HEK293T (cell line): Measurements from ENCODE around the gene CBX3.
A peak's percentile ranks its signal among the peaks of the same experiment; 100 is the strongest.

ENCODE experiments used
- CTCF ChIA-PET: fragments of 350-600 bp; formaldehyde crosslinking; extraction: SDS; loops from one replicate; lab custom pipeline; 2021; ENCODE audit warnings: antibody characterized with exemption, inconsistent platforms; lab: Yijun Ruan, JAX
- POLR2A ChIA-PET: fragments of 350-600 bp; formaldehyde crosslinking; extraction: SDS; loops from one replicate; lab custom pipeline; 2020; ENCODE audit warnings: antibody characterized with exemption, inconsistent platforms; lab: Yijun Ruan, JAX
- DNase-seq: peaks from one replicate; pipeline ENCODE4 v3.0.0; 2012; ENCODE audit warnings: mixed read lengths; ENCODE audit errors: extremely low spot score
- ARNT ChIP-seq: fragments of 450-650 bp; IDR thresholded peaks from 2 replicates; pipeline ENCODE4 v1.6.1; 2017; ENCODE audit warnings: mild to moderate bottlenecking
- BHLHE40 ChIP-seq: fragments of 450-650 bp; IDR thresholded peaks from 2 replicates; pipeline ENCODE4 v1.6.1; 2016; ENCODE audit warnings: mild to moderate bottlenecking, moderate library complexity, borderline replicate concordance
- CTBP1 ChIP-seq: fragments of 450-650 bp; IDR thresholded peaks from 2 replicates; pipeline ENCODE4 v1.6.1; 2016; ENCODE audit warnings: borderline replicate concordance
- ELF4 ChIP-seq: fragments of 450-650 bp; IDR thresholded peaks from 2 replicates; pipeline ENCODE4 v1.6.1; 2017; ENCODE audit warnings: antibody characterized with exemption
- FOXA1 ChIP-seq: fragments of 450-650 bp; IDR thresholded peaks from 2 replicates; pipeline ENCODE4 v1.6.1; 2016; ENCODE audit warnings: mild to moderate bottlenecking
- FOXK2 ChIP-seq: fragments of 450-650 bp; IDR thresholded peaks from 2 replicates; pipeline ENCODE4 v1.6.1; 2016; ENCODE audit warnings: mild to moderate bottlenecking
- FOXM1 ChIP-seq: fragments of 450-650 bp; IDR thresholded peaks from 2 replicates; pipeline ENCODE4 v1.6.1; 2017; ENCODE audit warnings: mild to moderate bottlenecking, borderline replicate concordance
- HDGF ChIP-seq: fragments of 450-650 bp; IDR thresholded peaks from 2 replicates; pipeline ENCODE4 v1.6.1; 2017; ENCODE audit warnings: antibody characterized with exemption, borderline replicate concordance
- L3MBTL2 ChIP-seq: fragments of 450-650 bp; conservative IDR thresholded peaks from 2 replicates; pipeline ENCODE4 v1.6.1; 2016; ENCODE audit warnings: mild to moderate bottlenecking
- LEF1 ChIP-seq: fragments of 450-650 bp; IDR thresholded peaks from 2 replicates; pipeline ENCODE4 v1.6.1; 2017; ENCODE audit warnings: mild to moderate bottlenecking, borderline replicate concordance
- NFRKB ChIP-seq: fragments of 450-650 bp; IDR thresholded peaks from 2 replicates; pipeline ENCODE4 v1.6.1; 2016; ENCODE audit warnings: mild to moderate bottlenecking, moderate library complexity
- PKNOX1 ChIP-seq: fragments of 450-650 bp; IDR thresholded peaks from 2 replicates; pipeline ENCODE4 v1.6.1; 2016
- SP1 ChIP-seq: fragments of 450-650 bp; IDR thresholded peaks from 2 replicates; pipeline ENCODE4 v1.6.1; 2017
- SUZ12 ChIP-seq: fragments of 450-650 bp; IDR thresholded peaks from 2 replicates; pipeline ENCODE4 v1.6.1; 2016; ENCODE audit warnings: mild to moderate bottlenecking
- TARDBP ChIP-seq: fragments of 450-650 bp; IDR thresholded peaks from 2 replicates; pipeline ENCODE4 v1.6.1; 2016
- ZNF384 ChIP-seq: fragments of 450-650 bp; IDR thresholded peaks from 2 replicates; pipeline ENCODE4 v1.6.1; 2016

Gene CBX3

GRCh38 chr7:26179422-26179821 is 22.1 kb upstream of the CBX3 start:
- ChIA-PET CTCF (interaction anchor here (0.6 kb wide), 1 partner anchor 286 kb away, joined by 3 read pairs; no protein-coding TSS in a partner anchor), POLR2A (interaction anchor here (1.5 kb wide), 1 partner anchor 28 kb away, joined by 4 read pairs; the partner anchor contains the start of gene NFE2L3)
- no peak for TF ChIP-seq L3MBTL2
- TF ChIP-seq SUZ12 = no peak
- TF ChIP-seq BHLHE40 = no peak
- TF ChIP-seq PKNOX1 = no peak
- TF ChIP-seq SP1 = no peak
- no peak for TF ChIP-seq NFRKB
- TF ChIP-seq ZNF384 = no peak
- no peak for TF ChIP-seq ELF4
- no peak for TF ChIP-seq HDGF
- no peak for TF ChIP-seq FOXM1
- no peak for TF ChIP-seq CTBP1
- TF ChIP-seq FOXK2 = no peak
- TF ChIP-seq TARDBP = no peak
- DNase-seq = no peak

- DNase-seq = no peak
- TF ChIP-seq HDGF (no peak), BHLHE40 (no peak), PKNOX1 (no peak), L3MBTL2 (no peak), ELF4 (no peak), SUZ12 (no peak)
- ChIA-PET CTCF (interaction anchor here (0.6 to 0.7 kb wide), 2 partner anchors 105 to 111 kb away, joined by 3 to 7 read pairs; no protein-coding TSS in a partner anchor), POLR2A (interaction anchor here (0.9 to 1.5 kb wide), 2 partner anchors 22 to 28 kb away, joined by 3 to 4 read pairs; partner anchors contain the start of gene NFE2L3)
These were observed 21.6 kb upstream of the CBX3 start for GRCh38 chr7:26179826-26180497.

- TF ChIP-seq CTBP1 = no peak
- TF ChIP-seq ZNF384 = 0 out of 2 replicates have a peak, but pooled peaks have one; percentile 17
- no peak for TF ChIP-seq FOXM1
- TF ChIP-seq FOXA1 = no peak
- no peak for DNase-seq
- CTCF ChIA-PET = interaction anchor here (0.7 kb wide), 1 partner anchor 111 kb away, joined by 7 read pairs; no protein-coding TSS in a partner anchor
- POLR2A ChIA-PET = interaction anchor here (0.9 to 1.9 kb wide), 2 partner anchors 23 to 29 kb away, joined by 3 to 9 read pairs; partner anchors contain the start of gene NFE2L3
These were observed 20.8 kb upstream of the CBX3 start for GRCh38 chr7:26180792-26181198.

DNA sequence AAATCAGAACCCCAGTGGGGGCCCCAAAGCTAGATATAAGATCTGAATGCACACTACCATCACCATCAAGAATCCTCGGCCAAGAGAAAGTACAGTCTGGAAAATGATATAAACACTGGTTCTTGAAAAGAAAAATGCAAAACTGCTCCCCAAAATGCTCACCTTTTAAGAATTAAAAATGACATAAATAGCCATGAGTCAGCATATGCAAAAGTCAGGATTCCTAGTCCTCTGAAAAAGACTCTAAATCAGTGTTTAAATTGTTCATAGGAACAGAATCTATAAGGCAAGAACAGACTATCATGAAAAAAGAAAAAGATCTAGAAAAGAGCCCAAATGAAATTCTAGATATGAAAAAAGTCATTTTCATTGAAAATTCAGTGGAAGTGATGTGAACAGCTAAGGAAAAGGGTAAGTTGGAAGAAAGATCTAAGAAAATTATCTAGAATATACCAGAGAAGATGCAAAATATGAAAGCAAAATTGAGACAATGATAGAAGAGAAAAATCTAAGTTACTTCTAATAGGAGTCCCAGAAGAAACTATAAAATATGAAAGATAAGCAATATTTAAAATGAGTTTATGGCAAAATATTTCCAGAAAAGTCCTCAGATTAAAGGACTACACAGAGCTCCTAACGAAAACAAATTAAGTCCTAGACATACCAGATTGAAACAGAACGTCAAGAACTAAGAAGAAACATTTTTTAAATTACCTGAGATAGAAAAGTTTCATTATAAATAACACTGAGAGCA is 19.9 kb upstream of the CBX3 start:
- no peak for TF ChIP-seq LEF1
- no peak for TF ChIP-seq BHLHE40
- no peak for TF ChIP-seq NFRKB
- TF ChIP-seq TARDBP = no peak
- TF ChIP-seq FOXM1 = no peak
- no peak for TF ChIP-seq FOXA1
- no peak for TF ChIP-seq FOXK2
- no peak for TF ChIP-seq SP1
- no peak for TF ChIP-seq ARNT
- TF ChIP-seq L3MBTL2 = no peak
- TF ChIP-seq ZNF384 = no peak
- no peak for TF ChIP-seq ELF4
- TF ChIP-seq CTBP1 = no peak
- TF ChIP-seq PKNOX1 = no peak
- TF ChIP-seq SUZ12 = no peak
- no peak for TF ChIP-seq HDGF
- ChIA-PET POLR2A (interaction anchor here (1.3 to 1.9 kb wide), 2 partner anchors 30 to 83 kb away, joined by 3 to 9 read pairs; partner anchors contain the start of gene NFE2L3), CTCF (interaction anchor here (0.6 to 1.1 kb wide), 2 partner anchors 103 to 184 kb away, joined by 3 read pairs; no protein-coding TSS in a partner anchor)
- no peak for DNase-seq

DNA sequence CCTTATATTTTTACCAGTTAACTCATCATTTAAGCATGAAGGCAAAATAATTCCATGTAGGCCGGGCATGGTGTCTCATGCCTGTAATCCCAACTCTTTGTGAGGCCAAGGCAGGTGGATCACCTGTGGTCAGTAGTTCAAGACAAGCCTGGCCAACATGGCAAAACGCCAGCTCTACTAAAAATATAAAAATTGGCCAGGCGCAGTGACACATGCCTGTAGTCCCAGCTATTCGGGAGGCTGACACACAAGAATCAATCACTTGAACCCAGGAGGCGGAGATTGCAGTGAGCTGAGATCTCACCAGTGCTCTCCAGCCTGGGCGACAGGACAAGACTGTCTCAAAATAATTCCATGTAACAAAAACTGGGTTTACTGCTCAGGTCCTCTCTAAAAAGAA is 19.3 kb upstream of the CBX3 start:
- POLR2A ChIA-PET = interaction anchor here (1.1 to 1.9 kb wide), 3 partner anchors 27 to 84 kb away, joined by 3 to 9 read pairs (median 3); partner anchors contain the start of gene NFE2L3
- no peak for DNase-seq
- CTCF ChIA-PET = interaction anchor here (0.6 to 1.2 kb wide), 4 partner anchors 91 to 183 kb away, joined by 3 to 7 read pairs (median 4); no protein-coding TSS in a partner anchor
- TF ChIP-seq ELF4 = no peak
- TF ChIP-seq CTBP1 = no peak
- no peak for TF ChIP-seq ZNF384
- TF ChIP-seq LEF1 = no peak
- TF ChIP-seq SP1 = no peak
- no peak for TF ChIP-seq ARNT
- no peak; the same call in 1 of the 2 replicates for TF ChIP-seq PKNOX1
- TF ChIP-seq FOXA1 = no peak
- TF ChIP-seq FOXM1 = no peak
- TF ChIP-seq L3MBTL2 = no peak
- no peak for TF ChIP-seq TARDBP
- no peak for TF ChIP-seq BHLHE40
- TF ChIP-seq FOXK2 = no peak
- TF ChIP-seq NFRKB = no peak
- TF ChIP-seq HDGF = no peak
- TF ChIP-seq SUZ12 = no peak
